AG10803 (cell line): ENCODE results near the gene RPL18A.

Source experiments
- DNase-seq: peaks from one replicate; pipeline ENCODE4 v3.0.0; 2010; ENCODE audit warnings: low read depth
- H3K4me3 ChIP-seq: 2 replicates; pipeline ENCODE4 v1.5.1; 2011; ENCODE audit warnings: mild to moderate bottlenecking, low read length, control low read depth
- CTCF ChIP-seq: conservative IDR thresholded peaks from 2 replicates; pipeline ENCODE4 v1.5.1; 2011; ENCODE audit warnings: mild to moderate bottlenecking, low read length, control low read depth, inconsistent platforms

The RPL18A gene

GRCh38 chr19:17848595-17849292, 11.0 kb upstream of the RPL18A start:
- H3K4me3 ChIP-seq, result no peak overlapping the region
- DNase-seq, result no peak
- no peak for TF ChIP-seq CTCF

- no peak for DNase-seq
- TF ChIP-seq CTCF, result no peak
- H3K4me3 ChIP-seq, result no peak overlapping the region
Measured at GRCh38 chr19:17854061-17854460, 5.6 kb upstream of the RPL18A start.

GRCh38 chr19:17855280-17856152, 4.2 kb upstream of the RPL18A start:
- H3K4me3 ChIP-seq, result no peak overlapping the region
- DNase-seq, result peak; percentile 53
- peak; percentile 94 for TF ChIP-seq CTCF

GRCh38 chr19:17860331-17860992, 752 bp downstream of the RPL18A start:
- DNase-seq, result no peak
- H3K4me3 ChIP-seq, result peak overlapping the region; percentile 100
- no peak for TF ChIP-seq CTCF

GRCh38 chr19:17860993-17861360, 1.3 kb downstream of the RPL18A start:
- peak overlapping the region; percentile 100 for H3K4me3 ChIP-seq
- no peak for DNase-seq
- no peak for TF ChIP-seq CTCF

DNA sequence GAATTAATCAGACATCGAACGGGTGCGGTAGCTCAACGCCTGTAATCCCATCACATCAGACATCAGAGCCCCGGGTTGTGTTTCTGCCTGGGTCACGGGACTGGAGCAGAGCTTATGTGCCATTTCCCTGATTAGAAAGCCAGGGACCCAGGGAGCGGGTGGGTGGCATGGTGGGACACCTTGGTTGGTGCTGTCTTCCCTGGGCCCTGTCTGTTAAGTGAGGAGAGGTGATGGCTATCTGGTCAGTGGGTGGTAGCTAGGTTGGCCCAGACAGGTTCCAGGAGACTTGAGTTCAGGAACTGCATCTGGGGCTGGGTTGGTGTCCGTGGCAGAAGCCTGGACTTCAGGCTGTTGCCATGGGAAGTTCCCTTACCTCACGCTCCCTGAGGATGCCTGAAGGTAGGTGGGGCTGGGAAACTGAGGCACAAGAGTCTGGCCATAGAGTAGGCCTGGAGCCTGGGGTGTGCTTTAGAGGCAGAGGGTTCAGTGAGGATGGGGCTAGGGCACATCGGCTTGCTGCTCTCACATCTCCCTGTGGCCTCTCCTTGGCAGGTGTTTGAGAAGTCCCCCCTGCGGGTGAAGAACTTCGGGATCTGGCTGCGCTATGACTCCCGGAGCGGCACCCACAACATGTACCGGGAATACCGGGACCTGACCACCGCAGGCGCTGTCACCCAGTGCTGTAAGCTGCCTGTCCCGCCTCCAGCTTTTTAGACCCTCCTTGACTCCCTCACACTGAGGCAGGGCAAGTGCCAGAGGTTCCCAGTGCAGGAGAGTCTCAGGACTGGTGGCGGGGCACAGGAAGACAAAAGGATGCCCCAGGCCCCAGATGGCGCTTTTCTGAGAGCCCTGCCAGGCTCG, 2.1 kb downstream of the RPL18A start:
- no peak for DNase-seq
- no peak for TF ChIP-seq CTCF
- H3K4me3 ChIP-seq, result peak overlapping the region; percentile 100
